TTC549 (cell line): ENCODE results near the gene ZNF668.

Source experiments
- FAIRE-seq: peaks from 2 replicates; lab custom pipeline; 2012; peaks lifted over from hg19 to GRCh38; lab: Jason Lieb, UNC

Gene ZNF668

DNA sequence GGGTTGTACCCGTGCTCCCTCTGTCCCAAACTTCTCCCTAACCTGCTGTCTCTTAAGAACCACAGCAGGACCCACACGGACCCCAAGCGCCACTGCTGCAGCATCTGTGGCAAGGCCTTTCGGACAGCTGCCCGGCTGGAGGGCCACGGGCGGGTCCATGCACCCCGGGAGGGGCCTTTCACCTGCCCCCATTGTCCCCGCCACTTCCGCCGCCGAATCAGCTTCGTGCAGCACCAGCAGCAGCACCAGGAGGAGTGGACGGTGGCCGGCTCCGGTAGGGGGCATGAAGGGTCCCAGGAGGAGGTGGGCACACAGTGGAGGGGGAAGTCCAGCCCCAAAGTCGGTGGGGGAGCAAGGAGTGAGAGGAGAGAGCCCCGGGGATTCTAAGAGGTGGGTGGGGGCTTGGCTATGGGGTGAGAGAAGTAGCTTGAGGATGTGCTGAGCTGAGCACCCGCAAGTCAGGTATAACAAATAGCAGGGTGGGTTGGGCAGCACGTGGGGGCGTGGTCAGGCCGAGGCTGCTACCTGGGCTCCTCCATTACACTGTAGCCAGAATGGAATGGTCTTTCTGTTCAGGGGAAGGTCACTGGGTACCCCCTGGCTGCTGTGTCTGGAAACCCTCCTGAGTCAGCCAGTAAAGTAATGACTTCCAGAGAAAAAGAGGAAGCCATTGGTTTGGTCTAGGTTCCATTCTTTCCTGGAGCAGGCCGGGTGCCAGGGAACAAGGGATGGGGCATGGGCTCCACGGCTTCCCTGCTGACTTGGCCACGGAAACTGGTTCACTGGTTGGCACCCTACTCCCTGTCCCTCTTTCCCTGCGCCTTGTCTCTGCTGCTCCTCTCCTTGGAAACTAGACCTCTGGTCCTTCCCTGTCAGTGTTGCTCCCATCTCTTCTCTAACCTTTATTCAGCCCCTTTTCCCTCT is 7.7 kb upstream of the ZNF668 start:
- FAIRE-seq: no peak

GRCh38 chr16:31080756-31081419 is 6.8 kb upstream of the ZNF668 start:
- FAIRE-seq: no peak

DNA sequence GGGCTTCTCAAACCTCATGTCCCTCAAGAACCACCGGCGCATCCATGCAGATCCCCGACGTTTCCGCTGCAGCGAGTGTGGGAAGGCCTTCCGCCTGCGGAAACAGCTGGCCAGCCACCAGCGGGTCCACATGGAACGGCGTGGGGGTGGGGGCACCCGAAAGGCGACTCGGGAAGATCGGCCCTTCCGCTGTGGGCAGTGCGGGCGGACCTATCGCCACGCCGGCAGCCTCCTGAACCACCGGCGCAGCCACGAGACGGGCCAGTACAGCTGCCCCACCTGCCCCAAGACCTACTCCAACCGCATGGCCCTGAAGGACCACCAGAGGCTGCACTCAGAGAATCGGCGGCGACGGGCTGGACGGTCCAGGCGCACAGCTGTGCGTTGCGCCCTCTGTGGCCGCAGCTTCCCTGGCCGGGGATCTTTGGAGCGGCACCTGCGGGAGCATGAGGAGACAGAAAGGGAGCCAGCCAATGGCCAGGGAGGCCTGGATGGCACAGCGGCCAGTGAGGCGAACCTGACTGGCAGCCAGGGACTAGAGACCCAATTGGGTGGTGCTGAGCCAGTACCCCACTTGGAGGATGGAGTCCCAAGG is 6.1 kb upstream of the ZNF668 start:
- no peak for FAIRE-seq

DNA sequence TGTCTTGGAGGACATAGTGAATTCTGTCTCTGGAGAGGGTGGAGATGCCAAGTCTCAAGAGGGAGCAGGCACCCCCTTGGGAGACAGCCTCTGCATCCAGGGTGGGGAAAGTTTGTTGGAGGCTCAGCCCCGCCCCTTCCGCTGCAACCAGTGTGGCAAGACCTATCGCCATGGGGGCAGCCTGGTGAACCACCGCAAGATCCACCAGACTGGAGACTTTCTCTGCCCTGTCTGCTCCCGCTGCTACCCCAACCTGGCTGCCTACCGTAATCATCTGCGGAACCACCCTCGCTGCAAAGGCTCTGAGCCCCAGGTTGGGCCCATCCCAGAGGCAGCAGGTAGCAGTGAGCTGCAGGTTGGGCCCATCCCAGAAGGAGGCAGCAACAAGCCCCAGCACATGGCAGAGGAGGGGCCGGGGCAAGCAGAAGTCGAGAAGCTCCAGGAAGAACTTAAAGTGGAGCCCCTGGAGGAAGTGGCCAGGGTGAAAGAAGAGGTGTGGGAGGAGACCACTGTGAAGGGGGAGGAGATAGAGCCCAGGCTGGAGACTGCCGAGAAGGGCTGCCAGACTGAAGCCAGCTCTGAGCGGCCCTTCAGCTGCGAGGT is 5.4 kb upstream of the ZNF668 start:
- FAIRE-seq: no peak

GRCh38 chr16:31078597-31079341 is 4.7 kb upstream of the ZNF668 start:
- FAIRE-seq: no peak

DNA sequence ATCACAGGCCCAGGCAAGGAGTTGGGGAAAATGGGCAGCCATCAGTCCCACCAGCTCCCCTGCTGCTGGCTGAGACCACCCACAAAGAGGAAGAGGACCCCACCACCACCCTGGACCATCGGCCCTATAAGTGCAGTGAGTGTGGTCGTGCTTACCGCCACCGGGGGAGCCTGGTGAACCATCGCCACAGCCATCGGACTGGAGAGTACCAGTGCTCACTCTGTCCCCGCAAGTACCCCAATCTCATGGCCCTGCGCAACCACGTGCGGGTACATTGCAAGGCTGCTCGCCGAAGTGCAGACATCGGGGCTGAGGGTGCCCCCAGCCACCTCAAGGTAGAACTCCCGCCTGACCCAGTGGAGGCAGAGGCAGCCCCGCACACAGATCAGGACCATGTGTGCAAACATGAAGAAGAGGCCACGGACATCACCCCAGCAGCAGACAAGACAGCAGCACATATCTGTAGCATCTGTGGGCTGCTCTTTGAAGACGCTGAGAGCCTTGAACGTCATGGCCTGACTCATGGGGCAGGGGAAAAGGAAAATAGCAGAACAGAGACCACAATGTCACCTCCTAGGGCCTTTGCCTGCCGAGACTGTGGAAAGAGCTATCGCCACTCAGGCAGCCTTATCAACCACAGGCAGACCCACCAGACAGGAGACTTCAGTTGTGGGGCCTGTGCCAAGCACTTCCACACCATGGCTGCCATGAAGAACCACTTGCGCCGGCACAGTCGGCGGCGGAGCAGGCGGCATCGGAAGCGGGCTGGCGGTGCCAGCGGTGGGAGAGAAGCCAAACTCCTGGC is 3.8 kb upstream of the ZNF668 start:
- no peak for FAIRE-seq

DNA sequence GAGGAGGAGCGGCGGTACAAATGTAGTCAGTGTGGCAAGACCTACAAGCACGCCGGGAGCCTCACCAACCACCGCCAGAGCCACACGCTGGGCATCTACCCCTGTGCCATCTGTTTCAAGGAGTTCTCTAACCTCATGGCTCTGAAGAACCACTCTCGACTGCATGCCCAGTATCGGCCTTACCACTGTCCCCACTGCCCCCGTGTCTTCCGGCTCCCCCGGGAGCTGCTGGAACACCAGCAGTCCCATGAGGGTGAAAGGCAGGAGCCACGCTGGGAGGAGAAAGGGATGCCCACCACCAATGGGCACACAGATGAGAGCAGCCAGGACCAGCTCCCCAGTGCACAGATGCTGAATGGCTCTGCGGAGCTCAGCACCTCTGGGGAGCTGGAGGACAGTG is 3.0 kb upstream of the ZNF668 start:
- no peak for FAIRE-seq

- no peak for FAIRE-seq
Measured at GRCh38 chr16:31076319-31076718, 2.3 kb upstream of the ZNF668 start.

DNA sequence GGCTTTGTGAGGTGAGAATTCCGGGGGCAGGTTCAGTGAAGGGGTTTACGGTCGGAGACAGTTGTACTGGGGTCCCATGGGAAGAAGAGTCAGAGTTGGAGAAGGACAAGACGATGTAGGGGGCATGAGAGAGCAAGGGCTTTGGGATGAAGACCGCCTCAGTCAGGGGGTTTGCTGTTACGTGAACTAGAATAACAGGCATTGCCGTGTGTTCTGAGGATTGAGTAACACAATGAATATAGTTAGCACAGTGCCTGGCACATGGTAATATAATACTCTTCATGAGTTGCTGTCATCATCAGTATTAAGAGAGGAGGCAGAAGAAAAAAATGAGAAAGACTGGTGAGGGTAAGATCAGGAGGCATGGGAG is 759 bp upstream of the ZNF668 start:
- no peak for FAIRE-seq

GRCh38 chr16:31073142-31073969 is 684 bp downstream of the ZNF668 start:
- no peak for FAIRE-seq

DNA sequence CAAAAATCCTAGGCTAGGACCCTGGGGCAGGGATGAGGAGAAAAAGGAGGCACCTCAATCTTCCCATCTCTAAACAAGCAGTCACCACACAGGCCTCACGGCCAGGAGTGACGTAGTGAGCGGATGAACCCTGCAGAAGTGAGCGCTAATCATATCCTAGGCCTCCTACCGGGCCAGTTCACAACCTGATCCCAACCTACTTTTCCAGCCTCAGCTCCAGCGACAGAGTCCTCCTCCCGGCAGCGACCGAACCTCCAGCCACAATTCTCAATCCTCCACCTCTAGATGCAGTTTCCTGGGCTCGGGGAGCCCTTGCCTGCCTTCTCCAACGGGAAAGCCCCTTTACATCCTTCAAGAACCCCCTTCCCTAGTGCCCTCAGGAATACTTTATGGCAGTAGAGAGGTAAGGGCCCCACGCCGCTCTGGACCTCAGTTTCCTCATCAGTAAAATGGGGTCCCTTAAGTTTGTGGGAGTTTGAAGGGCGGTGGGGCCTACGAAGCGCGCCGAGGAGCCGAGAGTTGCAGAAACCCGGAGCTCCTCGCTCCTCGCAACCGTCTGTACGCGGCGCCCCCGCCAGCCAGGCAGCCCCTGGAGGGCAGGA is 1.4 kb downstream of the ZNF668 start:
- no peak for FAIRE-seq

- no peak for FAIRE-seq
Measured at GRCh38 chr16:31071861-31072260, 2.2 kb downstream of the ZNF668 start.

DNA sequence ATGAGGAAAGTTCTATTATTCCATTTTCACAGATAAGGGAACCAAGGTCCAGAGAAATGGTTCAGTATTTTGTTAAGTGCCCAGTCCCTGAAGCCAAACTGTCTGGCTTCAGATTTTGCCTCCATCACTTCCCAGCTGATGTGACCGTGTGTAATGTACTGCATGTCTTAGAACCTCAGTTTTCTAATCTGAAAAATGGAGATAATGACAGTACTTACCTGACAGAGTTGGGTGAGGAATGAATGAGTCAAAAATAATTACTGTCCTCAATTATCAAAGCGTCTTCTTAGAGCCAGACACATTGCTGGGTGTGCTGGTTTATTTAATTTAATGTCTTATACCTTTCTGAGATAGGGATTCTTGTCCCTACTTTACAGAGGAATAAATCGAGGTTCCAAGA is 6.7 kb downstream of the ZNF668 start:
- no peak for FAIRE-seq

DNA sequence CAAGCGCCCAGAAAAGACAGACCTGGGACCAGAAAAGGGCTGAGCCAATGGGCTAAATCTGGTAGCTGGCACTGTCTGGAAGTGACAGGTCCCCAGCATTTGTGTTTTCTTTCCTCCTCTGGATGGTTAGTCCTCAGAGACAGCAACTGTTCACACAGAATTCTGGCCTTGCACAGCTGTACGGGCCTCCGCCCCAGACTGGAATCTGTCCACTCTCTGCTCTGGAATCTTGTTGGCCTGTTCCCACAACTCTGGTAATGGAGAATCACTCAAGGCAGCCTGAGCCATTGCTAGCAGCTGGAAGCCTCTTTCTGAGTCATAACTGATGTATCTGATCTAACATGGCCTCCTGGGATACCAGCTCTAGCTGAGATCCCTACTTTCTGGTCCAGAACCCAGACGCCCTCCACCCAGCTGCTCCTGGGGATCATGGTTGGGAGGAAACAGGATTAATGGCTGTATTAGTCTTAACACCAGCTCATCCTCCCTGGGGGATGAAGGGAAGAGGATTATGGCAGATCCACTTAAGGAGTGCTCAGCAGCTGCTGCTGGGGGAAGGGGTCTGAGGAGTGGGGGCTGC is 9.1 kb downstream of the ZNF668 start:
- no peak for FAIRE-seq

DNA sequence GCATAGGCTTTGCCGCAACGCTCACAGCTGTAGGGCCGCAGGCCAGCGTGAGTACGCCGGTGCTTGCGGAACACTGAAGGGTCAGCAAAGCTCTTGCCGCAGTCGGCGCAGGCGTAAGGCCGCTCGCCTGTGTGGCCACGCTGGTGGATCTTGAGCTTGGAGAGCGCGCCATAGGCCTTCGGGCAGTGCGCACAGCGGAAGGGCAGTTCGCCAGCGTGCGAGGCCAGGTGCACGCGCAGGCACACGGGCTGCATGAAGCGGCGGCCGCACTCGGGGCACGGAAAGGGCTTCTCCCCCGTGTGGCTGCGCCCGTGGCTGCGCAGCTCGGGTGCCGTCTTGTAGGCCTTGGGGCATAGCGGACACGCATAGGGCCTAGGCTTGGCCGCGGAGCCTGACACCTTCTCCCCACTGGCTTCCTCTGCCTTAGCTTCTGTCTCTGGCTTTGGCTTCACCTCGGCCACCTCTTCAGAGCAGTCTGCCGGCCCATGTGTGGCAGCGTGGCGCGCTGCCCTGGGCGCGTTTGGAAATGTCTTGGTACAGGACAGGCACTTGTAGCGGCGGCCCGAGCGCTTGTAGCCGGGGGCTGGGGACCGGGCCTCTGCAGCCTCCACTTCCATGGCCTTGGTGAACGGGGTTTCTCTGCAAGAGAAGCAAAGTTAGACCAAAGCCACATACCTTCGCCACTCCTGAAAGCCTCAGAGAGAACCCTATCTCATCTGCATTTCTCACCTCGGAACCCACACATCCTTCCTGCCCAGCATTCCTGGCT is 10.0 kb downstream of the ZNF668 start:
- FAIRE-seq: no peak

- no peak for FAIRE-seq
Measured at GRCh38 chr16:31063495-31063842, 10.6 kb downstream of the ZNF668 start.

GRCh38 chr16:31061813-31062440 is 12.1 kb downstream of the ZNF668 start:
- FAIRE-seq: no peak

- no peak for FAIRE-seq
Measured at GRCh38 chr16:31061126-31061812, 12.8 kb downstream of the ZNF668 start.
